GM12878 (cell line): ENCODE measurements around the gene SMARCE1. TPM values are rescaled to one million over a fixed set of nuclear protein-coding genes. Genes with fewer than 3 reads are reported as not detected.
A peak's percentile ranks its signal among the peaks of the same experiment; 100 is the strongest.

Source experiments
- ATAC-seq: fragments of 200-7000 bp; cut with Tn5 transposase; 3 replicates; pipeline ENCODE4 v1.9.1; 2020; ENCODE audit warnings: mild to moderate bottlenecking, moderate library complexity
- BruUV-seq: library from RNA; stranded (reverse); fragments of 400-500 nt; replicated peaks from 2 replicates; lab custom pipeline; 2021; lab: Mats Ljungman, UMichigan
- CTCF ChIA-PET: fragments of 300-600 bp; sonication (Branson Sonifier 250); formaldehyde crosslinking; extraction: SDS; loops from one replicate; lab custom pipeline; 2021; ENCODE audit warnings: inconsistent platforms; lab: Yijun Ruan, JAX
- POLR2A ChIA-PET: fragments of 350-600 bp; formaldehyde crosslinking; extraction: SDS; loops from one replicate; lab custom pipeline; 2021; ENCODE audit warnings: inconsistent platforms; lab: Charles Lee
- RAD21 ChIA-PET: fragments of 300-600 bp; sonication (Branson Sonifier 250); formaldehyde crosslinking; loops from one replicate; lab custom pipeline; 2023; ENCODE audit warnings: antibody characterized with exemption; ENCODE audit not compliant: unreplicated experiment; lab: Charles Lee
- SMC1A ChIA-PET: fragments of 300-600 bp; sonication (Branson Sonifier 250); formaldehyde crosslinking; loops from one replicate; lab custom pipeline; 2023; ENCODE audit not compliant: unreplicated experiment, uncharacterized antibody; lab: Charles Lee
- DNase-seq: peaks from one replicate; pipeline ENCODE4 v3.0.0-alpha.2; 2011; ENCODE audit warnings: low read depth, low spot score
- FAIRE-seq: peaks from 3 replicates; lab custom pipeline; 2011; peaks lifted over from hg19 to GRCh38; lab: Jason Lieb, UNC
- H2AFZ ChIP-seq: 2 replicates; pipeline ENCODE4 v1.6.0; 2011; ENCODE audit warnings: low read depth, low read length, control low read depth; ENCODE audit not compliant: control insufficient read depth
- H3K27ac ChIP-seq: 2 replicates; pipeline ENCODE4 v1.5.1; 2011; ENCODE audit warnings: control low read depth; ENCODE audit not compliant: control insufficient read depth, insufficient read depth
- H3K27me3 ChIP-seq, 2 experiments: replicated peaks in 1 of 2; 2 replicates each; pipeline versions ENCODE4 v1.6.0 to v1.6.1; 2011; ENCODE audit warnings: low read length in 1 of 2; ENCODE audit not compliant: control insufficient read depth in 2 of 2, insufficient read depth in 2 of 2
- H3K36me3 ChIP-seq, 2 experiments: 2 replicates each; pipeline ENCODE4 v1.5.1; 2011; ENCODE audit warnings: low read length in 1 of 2; ENCODE audit not compliant: control insufficient read depth in 2 of 2, insufficient read depth in 2 of 2
- H3K4me1 ChIP-seq: 2 replicates; pipeline ENCODE4 v1.6.1; 2011; ENCODE audit warnings: mild to moderate bottlenecking, low read length, moderate library complexity, mixed read lengths; ENCODE audit not compliant: control insufficient read depth, insufficient read depth
- H3K4me2 ChIP-seq: 2 replicates; pipeline ENCODE4 v1.6.0; 2011; ENCODE audit warnings: control low read depth; ENCODE audit not compliant: control insufficient read depth, insufficient read depth
- H3K4me3 ChIP-seq: fragments of 200-600 bp; sonication (generic); 2 replicates; pipeline ENCODE4 v1.5.1; 2016
- H3K79me2 ChIP-seq: 2 replicates; pipeline ENCODE4 v1.6.0; 2011; ENCODE audit warnings: low read length; ENCODE audit not compliant: control insufficient read depth, insufficient read depth
- H3K9ac ChIP-seq: 2 replicates; pipeline ENCODE4 v1.8.0; 2011; ENCODE audit warnings: low read length, control low read depth, mixed read lengths; ENCODE audit not compliant: control insufficient read depth, insufficient read depth
- H3K9me3 ChIP-seq: replicated peaks from 3 replicates; pipeline ENCODE4 v1.5.1; 2011; ENCODE audit warnings: mild to moderate bottlenecking, low read length; ENCODE audit not compliant: control insufficient read depth, insufficient read depth
- H4K20me1 ChIP-seq: 2 replicates; pipeline ENCODE4 v1.6.0; 2011; ENCODE audit not compliant: control insufficient read depth, insufficient read depth
- ATF2 ChIP-seq: IDR thresholded peaks from 2 replicates; pipeline ENCODE4 v1.6.1; 2012; ENCODE audit warnings: low read length, inconsistent platforms
- BACH1 ChIP-seq: fragments of 450-650 bp; IDR thresholded peaks from 2 replicates; pipeline ENCODE4 v1.6.1; 2017; ENCODE audit warnings: mild to moderate bottlenecking, borderline replicate concordance
- HSF1 ChIP-seq: fragments of 150-350 bp; IDR thresholded peaks from 2 replicates; pipeline ENCODE4 v1.6.1; 2014; ENCODE audit warnings: mild to moderate bottlenecking, low read depth, low read length
- NFYA ChIP-seq: IDR thresholded peaks from 2 replicates; pipeline ENCODE4 v1.6.1; 2011; ENCODE audit warnings: low read depth, mild to moderate bottlenecking, low read length, improper control_type of control experiment, borderline replicate concordance
- NR2C2 ChIP-seq: IDR thresholded peaks from 2 replicates; pipeline ENCODE4 v1.6.1; 2011; ENCODE audit warnings: borderline replicate concordance, low read depth; ENCODE audit not compliant: control insufficient read depth, insufficient read length
- RAD21 ChIP-seq: IDR thresholded peaks from 2 replicates; pipeline ENCODE4 v1.6.1; 2011; ENCODE audit warnings: mild to moderate bottlenecking, low read depth, low read length, moderate library complexity; ENCODE audit not compliant: insufficient read depth
- RB1 ChIP-seq: fragments of 450-650 bp; formaldehyde crosslinking; IDR thresholded peaks from 2 replicates; pipeline ENCODE4 v1.6.1; 2017; ENCODE audit warnings: mild to moderate bottlenecking, borderline replicate concordance
- SMAD5 ChIP-seq: IDR thresholded peaks from 2 replicates; pipeline ENCODE4 v1.6.1; 2016; ENCODE audit warnings: antibody characterized with exemption, low read depth
- SMARCA5 ChIP-seq: fragments of 450-650 bp; IDR thresholded peaks from 2 replicates; pipeline ENCODE4 v1.6.1; 2017; ENCODE audit warnings: mild to moderate bottlenecking
- SREBF1 ChIP-seq: IDR thresholded peaks from 2 replicates; pipeline ENCODE4 v1.6.1; 2012; ENCODE audit warnings: mild to moderate bottlenecking, low read length
- SREBF2 ChIP-seq: IDR thresholded peaks from 2 replicates; pipeline ENCODE4 v1.6.1; 2012; ENCODE audit warnings: mild to moderate bottlenecking, low read length
- TAF1 ChIP-seq: IDR thresholded peaks from 2 replicates; pipeline ENCODE4 v1.6.1; 2011; ENCODE audit warnings: mild to moderate bottlenecking, low read depth, low read length, borderline replicate concordance
- TCF3 ChIP-seq: IDR thresholded peaks from 2 replicates; pipeline ENCODE4 v1.6.1; 2012; ENCODE audit warnings: low read depth, mild to moderate bottlenecking, low read length, borderline replicate concordance; ENCODE audit not compliant: insufficient read depth
- YBX1 ChIP-seq: fragments of 450-650 bp; IDR thresholded peaks from 2 replicates; pipeline ENCODE4 v1.6.1; 2016; ENCODE audit warnings: antibody characterized with exemption
- ZSCAN29 ChIP-seq: fragments of 450-650 bp; IDR thresholded peaks from 2 replicates; pipeline ENCODE4 v1.6.1; 2017; ENCODE audit warnings: mild to moderate bottlenecking, moderate library complexity
- in situ Hi-C: fragments of 300-500 bp; cut with MboI; formaldehyde crosslinking; loops from 9 replicates; pipeline ENCODE4 v1.14.3; 2018; ENCODE audit warnings: mixed read lengths
- intact Hi-C: fragments of 100-400 bp; cut with micrococcal nuclease; formaldehyde crosslinking; loops from one replicate; pipeline ENCODE4 v1.14.2; 2022; ENCODE audit not compliant: unreplicated experiment
- polyA plus RNA-seq, 11 experiments: library from polyadenylated mRNA; depleted of rRNA in 4 of 11; unstranded in 6 of 11; stranded (reverse) in 5 of 11; fragments of >200 nt; fragmentation: Nextera tagmentation in 4 of 11; fragmentation: Illumina TruSeq in 1 of 11; extraction: Ambion mirVana in 4 of 11; extraction: Trizol in 1 of 11; gene quantifications; 1 replicate in 1 of 11; 2 replicates in 10 of 11; pipeline versions ENCODE4 v1.2.1 to v1.2.3, GENCODE V29; 2011 to 2016; ENCODE audit warnings: inconsistent platforms in 2 of 11, missing spikeins in 2 of 11, low read depth in 1 of 11
- total RNA-seq, 4 experiments: library from RNA; depleted of rRNA in 3 of 4; stranded (reverse); fragments of >200 nt in 3 of 4; fragmentation: Illumina TruSeq in 1 of 4; extraction: Trizol in 1 of 4; gene quantifications; 2 replicates each; pipeline versions ENCODE4 v1.2.1 to v1.2.3, GENCODE V29; 2013 to 2021
- TF ChIP-seq, protein P1 (sequence below): fragments of 150-350 bp; IDR thresholded peaks from 2 replicates; pipeline ENCODE4 v1.6.1; 2016; ENCODE audit warnings: low read depth, low read length

The SMARCE1 gene
- total and polyA plus RNA-seq, 10 of the 15 experiments (the other 5 are each of a cell fraction or from before 2014, with no cell fraction given), result 87.9 to 191 (median 132) TPM

DNA sequence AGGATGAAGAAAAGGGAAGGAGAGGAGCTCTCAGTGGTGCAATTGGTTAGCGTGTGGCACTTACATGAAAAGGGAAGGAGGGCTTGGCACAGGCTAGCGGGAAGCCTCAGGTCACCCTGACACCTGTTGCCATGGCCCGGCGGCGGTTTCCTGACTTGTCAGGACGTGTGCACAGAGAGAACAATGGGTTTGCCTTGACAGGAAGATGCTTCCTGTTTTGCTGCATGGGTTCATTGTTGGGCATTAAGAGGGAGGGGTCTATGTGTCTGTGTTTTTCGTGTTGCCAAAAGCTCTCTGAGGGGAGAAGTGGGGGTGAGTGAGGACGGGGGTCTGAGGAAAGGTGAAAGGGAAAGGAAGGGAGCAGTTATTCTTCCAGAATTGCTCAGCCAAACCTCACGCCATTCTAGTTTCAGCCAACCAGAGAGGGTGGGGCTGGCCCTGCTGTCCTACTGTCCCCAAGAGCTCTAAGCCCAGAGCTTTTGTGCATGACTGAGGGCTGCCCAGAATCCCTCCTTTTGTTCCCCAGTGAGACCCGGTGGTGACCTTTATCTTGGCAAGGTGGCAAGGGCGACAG, 65.2 kb downstream of the SMARCE1 start (continued):
- TF ChIP-seq HSF1 (no peak), NFYA (no peak), NR2C2 (no peak), ZSCAN29 (no peak), TAF1 (no peak), SMARCA5 (no peak), BACH1 (peak; percentile 33; the same call in 1 of the 2 replicates), SREBF2 (no peak)

DNA sequence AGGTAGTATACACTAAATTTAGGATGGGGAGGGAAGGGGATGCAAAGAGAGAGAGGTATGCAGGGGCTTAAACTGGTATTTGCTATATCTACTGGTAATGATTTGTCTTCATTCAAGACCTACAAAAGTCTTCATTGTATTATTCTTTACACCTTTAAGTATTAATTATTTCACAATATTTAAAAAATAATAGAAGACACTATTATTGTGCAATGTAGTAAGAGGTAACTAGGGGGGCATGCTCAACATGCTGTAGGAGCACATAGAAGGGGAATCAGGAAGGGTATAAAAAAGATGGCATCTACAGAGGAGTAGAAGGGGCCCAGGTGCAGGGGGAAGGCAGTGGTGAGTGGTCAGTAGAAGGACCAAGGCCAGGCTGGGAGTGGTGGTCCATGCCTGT, 67.5 kb downstream of the SMARCE1 start:
- ChIA-PET SMC1A (interaction anchor here (2.7 kb wide), 1 partner anchor 14 kb away, joined by 9 read pairs; the partner anchor contains the start of gene CCR7), POLR2A (interaction anchor here (0.6 to 2.8 kb wide), 4 partner anchors 9 to 37 kb away, joined by 4 to 18 read pairs (median 6); no protein-coding TSS in a partner anchor)
- no TSS peak for BruUV-seq
- intact Hi-C loops, result no loop called here
- Histone ChIP-seq H3K4me2 (no peak overlapping the region), H3K4me1 (peaks cover 31% of the 10 kb centered on the region), H3K27me3 (no peaks in the 10 kb centered on the region), H3K27ac (no peak overlapping the region), H3K36me3 (no peaks in the 10 kb centered on the region), H3K9ac (no peak overlapping the region)
- no peak for DNase-seq
- ATAC-seq, result no peak
- TF ChIP-seq RAD21 (no peak), TCF3 (no peak), SMAD5 (no peak), SREBF1 (no peak), YBX1 (no peak), ATF2 (no peak), RB1 (no peak)
- TF ChIP-seq, protein P1, sequence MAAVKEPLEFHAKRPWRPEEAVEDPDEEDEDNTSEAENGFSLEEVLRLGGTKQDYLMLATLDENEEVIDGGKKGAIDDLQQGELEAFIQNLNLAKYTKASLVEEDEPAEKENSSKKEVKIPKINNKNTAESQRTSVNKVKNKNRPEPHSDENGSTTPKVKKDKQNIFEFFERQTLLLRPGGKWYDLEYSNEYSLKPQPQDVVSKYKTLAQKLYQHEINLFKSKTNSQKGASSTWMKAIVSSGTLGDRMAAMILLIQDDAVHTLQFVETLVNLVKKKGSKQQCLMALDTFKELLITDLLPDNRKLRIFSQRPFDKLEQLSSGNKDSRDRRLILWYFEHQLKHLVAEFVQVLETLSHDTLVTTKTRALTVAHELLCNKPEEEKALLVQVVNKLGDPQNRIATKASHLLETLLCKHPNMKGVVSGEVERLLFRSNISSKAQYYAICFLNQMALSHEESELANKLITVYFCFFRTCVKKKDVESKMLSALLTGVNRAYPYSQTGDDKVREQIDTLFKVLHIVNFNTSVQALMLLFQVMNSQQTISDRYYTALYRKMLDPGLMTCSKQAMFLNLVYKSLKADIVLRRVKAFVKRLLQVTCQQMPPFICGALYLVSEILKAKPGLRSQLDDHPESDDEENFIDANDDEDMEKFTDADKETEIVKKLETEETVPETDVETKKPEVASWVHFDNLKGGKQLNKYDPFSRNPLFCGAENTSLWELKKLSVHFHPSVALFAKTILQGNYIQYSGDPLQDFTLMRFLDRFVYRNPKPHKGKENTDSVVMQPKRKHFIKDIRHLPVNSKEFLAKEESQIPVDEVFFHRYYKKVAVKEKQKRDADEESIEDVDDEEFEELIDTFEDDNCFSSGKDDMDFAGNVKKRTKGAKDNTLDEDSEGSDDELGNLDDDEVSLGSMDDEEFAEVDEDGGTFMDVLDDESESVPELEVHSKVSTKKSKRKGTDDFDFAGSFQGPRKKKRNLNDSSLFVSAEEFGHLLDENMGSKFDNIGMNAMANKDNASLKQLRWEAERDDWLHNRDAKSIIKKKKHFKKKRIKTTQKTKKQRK, result no peak
- TF ChIP-seq, all 136 proteins: peak for 0
- Histone ChIP-seq H3K4me3 (no peak overlapping the region), H3K79me2 (no peaks in the 10 kb centered on the region), H3K9me3 (peaks cover 13% of the 10 kb centered on the region), H2AFZ (no peak overlapping the region), H4K20me1 (no peaks in the 10 kb centered on the region)
- in situ Hi-C loops, result no loop called here
- RAD21 ChIA-PET, result interaction anchor here (1.1 to 3.6 kb wide), 6 partner anchors 10 to 35 kb away, joined by 4 to 31 read pairs (median 6); no protein-coding TSS in a partner anchor
- FAIRE-seq, result no peak
- CTCF ChIA-PET, result interaction anchor here (1.2 kb wide), 1 partner anchor 47 kb away, joined by 3 read pairs; no protein-coding TSS in a partner anchor
